Measurements from ENCODE around the gene PGBD5.

The PGBD5 gene

GRCh38 chr1:230349020-230349393 is 77.1 kb downstream of the PGBD5 start:
- DNase-seq (ENCODE audit: low read depth, low spot score) = no peak

GRCh38 chr1:230348386-230349019 is 77.6 kb downstream of the PGBD5 start:
- no peak for DNase-seq (ENCODE audit: low read depth, low spot score)

- DNase-seq (ENCODE audit: low read depth, low spot score) = no peak
Observed at GRCh38 chr1:230347896-230348295, 78.2 kb downstream of the PGBD5 start.

- DNase-seq (ENCODE audit: low read depth, low spot score) = no peak
Observed at GRCh38 chr1:230345139-230345885, 80.8 kb downstream of the PGBD5 start.

- no peak for DNase-seq (ENCODE audit: low read depth, low spot score)
Observed at GRCh38 chr1:230342699-230343098, 83.4 kb downstream of the PGBD5 start.

GRCh38 chr1:230342019-230342418 is 84.1 kb downstream of the PGBD5 start:
- peak; percentile 34 for DNase-seq (ENCODE audit: low read depth, low spot score)

GRCh38 chr1:230341162-230341546 is 85.0 kb downstream of the PGBD5 start:
- no peak for DNase-seq (ENCODE audit: low read depth, low spot score)

- no peak for DNase-seq (ENCODE audit: low read depth, low spot score)
Observed at GRCh38 chr1:230340526-230341161, 85.5 kb downstream of the PGBD5 start.

- no peak for DNase-seq (ENCODE audit: low read depth, low spot score)
Observed at GRCh38 chr1:230339033-230339432, 87.1 kb downstream of the PGBD5 start.

- DNase-seq (ENCODE audit: low read depth, low spot score) = no peak
Observed at GRCh38 chr1:230337266-230337665, 88.9 kb downstream of the PGBD5 start.

GRCh38 chr1:230335861-230336522 is 90.1 kb downstream of the PGBD5 start:
- DNase-seq (ENCODE audit: low read depth, low spot score) = no peak

- DNase-seq (ENCODE audit: low read depth, low spot score) = no peak
Observed at GRCh38 chr1:230334447-230334837, 91.7 kb downstream of the PGBD5 start.

GRCh38 chr1:230333590-230334446 is 92.3 kb downstream of the PGBD5 start:
- peak; percentile 33 for DNase-seq (ENCODE audit: low read depth, low spot score)

- DNase-seq (ENCODE audit: low read depth, low spot score) = no peak
Observed at GRCh38 chr1:230332575-230333066, 93.5 kb downstream of the PGBD5 start.

- DNase-seq (ENCODE audit: low read depth, low spot score) = no peak
Observed at GRCh38 chr1:230332061-230332460, 94.1 kb downstream of the PGBD5 start.

GRCh38 chr1:230330157-230330556 is 96.0 kb downstream of the PGBD5 start:
- no peak for DNase-seq (ENCODE audit: low read depth, low spot score)

GRCh38 chr1:230328342-230329015 is 97.7 kb downstream of the PGBD5 start:
- DNase-seq (ENCODE audit: low read depth, low spot score) = no peak

- peak; percentile 39 for DNase-seq (ENCODE audit: low read depth, low spot score)
Observed at GRCh38 chr1:230327892-230328284, 98.2 kb downstream of the PGBD5 start.

GRCh38 chr1:230326971-230327891 is 98.9 kb downstream of the PGBD5 start:
- no peak for DNase-seq (ENCODE audit: low read depth, low spot score)

GRCh38 chr1:230323686-230324085 is 102.4 kb downstream of the PGBD5 start:
- DNase-seq (ENCODE audit: low read depth, low spot score) = no peak

Data from astrocyte of the hippocampus (primary cell).